Measurements from ENCODE around the gene HCRT.
"Not testable (repeated sequence)": the region's sequence is repeated elsewhere in the genome, so short reads cannot be mapped to it uniquely, and the experiment has no call there.

Gene HCRT

GRCh38 chr17:42189651-42189965 lies 4.4 kb upstream of the HCRT start:
- Histone ChIP-seq H3K9ac (ENCODE audit: low read depth in 1 of 2, low read length in 2 of 2) (no peak overlapping the region), H3K9me3 (ENCODE audit: control insufficient read depth in 2 of 2, low read length in 2 of 2) (no peaks in the 10 kb centered on the region), H3K4me1 (ENCODE audit: control insufficient read depth in 2 of 2, insufficient read depth in 2 of 2, low read length in 2 of 2) (peaks cover 12 to 19% of the 10 kb centered on the region in 2 donors), H3K27me3 (ENCODE audit: control insufficient read depth in 2 of 2, insufficient read depth in 2 of 2, low read length in 2 of 2) (no peaks in the 10 kb centered on the region), H3K36me3 (ENCODE audit: control insufficient read depth in 2 of 2, insufficient read depth in 2 of 2, low read length in 2 of 2) (peaks cover 0 to 2% of the 10 kb centered on the region in 2 donors), H3K4me3 (ENCODE audit: low read length in 2 of 2) (no peak overlapping the region), H3K27ac (ENCODE audit: low read depth in 2 of 2, low read length in 2 of 2) (no peak overlapping the region)

DNA sequence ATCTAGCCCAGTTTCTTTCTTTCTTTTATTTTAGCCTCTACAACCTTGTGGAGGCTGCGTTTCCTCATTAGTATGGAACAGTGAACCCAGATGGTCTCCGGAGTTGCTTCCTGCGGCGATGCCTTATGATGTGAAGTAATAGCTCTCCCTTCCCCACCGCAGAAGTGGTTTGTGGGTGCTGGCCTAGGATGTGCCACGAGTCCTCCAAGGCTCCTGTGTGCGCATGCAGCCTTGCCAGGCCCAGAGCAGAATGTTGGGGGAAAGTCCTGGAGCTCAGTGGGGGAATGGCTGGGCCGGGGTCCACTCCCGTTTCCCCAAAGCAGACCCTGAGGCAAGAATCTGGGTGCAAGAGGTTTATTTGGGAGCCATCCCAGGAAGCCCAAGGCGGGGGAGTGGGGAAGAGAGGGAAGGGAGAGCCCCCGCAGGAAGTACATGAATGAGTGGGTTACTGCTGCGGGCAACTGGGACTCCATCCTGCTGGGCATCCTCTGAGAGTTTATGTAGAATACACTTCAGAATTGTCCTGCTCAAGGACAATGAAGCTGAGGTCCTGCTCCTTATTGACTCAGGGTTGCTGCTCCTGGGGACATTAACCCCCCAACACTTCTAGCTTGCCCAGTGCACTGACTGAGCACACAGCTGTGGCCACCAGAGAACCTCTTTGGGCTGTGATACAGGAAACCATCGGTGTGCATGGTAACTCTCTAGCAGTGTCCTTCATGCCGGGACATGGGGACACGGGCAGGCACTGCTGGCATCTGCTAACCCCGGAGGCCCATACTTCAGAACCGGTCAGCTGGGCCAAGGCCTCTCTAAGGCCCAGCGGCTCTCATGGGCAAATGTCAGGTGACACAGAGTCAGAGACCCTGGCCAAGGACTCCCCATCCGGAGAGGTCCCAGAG lies 3.7 kb upstream of the HCRT start:
- Histone ChIP-seq H3K9ac (ENCODE audit: low read depth in 1 of 2, low read length in 2 of 2) (no peak overlapping the region), H3K27me3 (ENCODE audit: control insufficient read depth in 2 of 2, insufficient read depth in 2 of 2, low read length in 2 of 2) (no peaks in the 10 kb centered on the region), H3K4me3 (ENCODE audit: low read length in 2 of 2) (no peak overlapping the region), H3K36me3 (ENCODE audit: control insufficient read depth in 2 of 2, insufficient read depth in 2 of 2, low read length in 2 of 2) (peaks cover 0 to 2% of the 10 kb centered on the region in 2 donors), H3K4me1 (ENCODE audit: control insufficient read depth in 2 of 2, insufficient read depth in 2 of 2, low read length in 2 of 2) (peaks cover 13 to 22% of the 10 kb centered on the region in 2 donors), H3K27ac (ENCODE audit: low read depth in 2 of 2, low read length in 2 of 2) (no peak overlapping the region), H3K9me3 (ENCODE audit: control insufficient read depth in 2 of 2, low read length in 2 of 2) (no peaks in the 10 kb centered on the region)

- Histone ChIP-seq H3K27me3 (ENCODE audit: control insufficient read depth in 2 of 2, insufficient read depth in 2 of 2, low read length in 2 of 2) (no peaks in the 10 kb centered on the region), H3K4me3 (ENCODE audit: low read length in 2 of 2) (no peak overlapping the region), H3K36me3 (ENCODE audit: control insufficient read depth in 2 of 2, insufficient read depth in 2 of 2, low read length in 2 of 2) (peaks cover 0 to 2% of the 10 kb centered on the region in 2 donors), H3K27ac (ENCODE audit: low read depth in 2 of 2, low read length in 2 of 2) (no peak overlapping the region), H3K4me1 (ENCODE audit: control insufficient read depth in 2 of 2, insufficient read depth in 2 of 2, low read length in 2 of 2) (peaks cover 18 to 21% of the 10 kb centered on the region in 2 donors), H3K9ac (ENCODE audit: low read depth in 1 of 2, low read length in 2 of 2) (no peak overlapping the region), H3K9me3 (ENCODE audit: control insufficient read depth in 2 of 2, low read length in 2 of 2) (no peaks in the 10 kb centered on the region)
These were observed 2.6 kb upstream of the HCRT start for GRCh38 chr17:42187833-42188232.

- Histone ChIP-seq H3K27me3 (ENCODE audit: control insufficient read depth in 2 of 2, insufficient read depth in 2 of 2, low read length in 2 of 2) (peaks cover 7 to 11% of the 10 kb centered on the region in 2 donors), H3K4me1 (ENCODE audit: control insufficient read depth in 2 of 2, insufficient read depth in 2 of 2, low read length in 2 of 2) (peaks cover 23 to 26% of the 10 kb centered on the region in 2 donors)
- not testable (repeated sequence) for H3K4me3 ChIP-seq (ENCODE audit: low read length in 2 of 2); H3K9me3 ChIP-seq (ENCODE audit: control insufficient read depth in 2 of 2, low read length in 2 of 2); H3K36me3 ChIP-seq (ENCODE audit: control insufficient read depth in 2 of 2, insufficient read depth in 2 of 2, low read length in 2 of 2); H3K9ac ChIP-seq (ENCODE audit: low read depth in 1 of 2, low read length in 2 of 2); H3K27ac ChIP-seq (ENCODE audit: low read depth in 2 of 2, low read length in 2 of 2)
These were observed 939 bp upstream of the HCRT start for GRCh38 chr17:42186191-42186590.

DNA sequence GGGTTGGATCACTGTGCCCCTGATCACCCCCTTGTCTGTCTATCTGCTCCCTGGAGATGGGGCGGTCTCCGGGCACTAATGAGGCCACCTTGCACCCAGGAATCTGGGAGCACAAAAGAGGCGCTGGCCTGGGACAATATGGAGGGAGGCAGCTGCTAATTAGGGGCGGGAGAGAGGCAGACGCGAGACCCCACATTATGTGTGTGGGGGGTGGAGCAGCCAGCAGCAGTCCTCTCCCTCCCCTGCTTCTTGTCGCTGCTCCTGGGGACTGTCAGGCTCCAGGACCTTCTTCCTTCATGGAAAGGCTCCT lies 324 bp upstream of the HCRT start:
- no peak overlapping the region for H3K27ac ChIP-seq (ENCODE audit: low read depth in 2 of 2, low read length in 2 of 2)
- H3K4me3 ChIP-seq (ENCODE audit: low read length in 2 of 2) = no peak overlapping the region
- H3K36me3 ChIP-seq (ENCODE audit: control insufficient read depth in 2 of 2, insufficient read depth in 2 of 2, low read length in 2 of 2) = no peaks in the 10 kb centered on the region
- H3K9ac ChIP-seq (ENCODE audit: low read depth in 1 of 2, low read length in 2 of 2) = no peak overlapping the region
- H3K9me3 ChIP-seq (ENCODE audit: control insufficient read depth in 2 of 2, low read length in 2 of 2) = no peaks in the 10 kb centered on the region
- H3K27me3 ChIP-seq (ENCODE audit: control insufficient read depth in 2 of 2, insufficient read depth in 2 of 2, low read length in 2 of 2) = peaks cover 7 to 14% of the 10 kb centered on the region in 2 donors
- H3K4me1 ChIP-seq (ENCODE audit: control insufficient read depth in 2 of 2, insufficient read depth in 2 of 2, low read length in 2 of 2) = peaks cover 23 to 32% of the 10 kb centered on the region in 2 donors

DNA sequence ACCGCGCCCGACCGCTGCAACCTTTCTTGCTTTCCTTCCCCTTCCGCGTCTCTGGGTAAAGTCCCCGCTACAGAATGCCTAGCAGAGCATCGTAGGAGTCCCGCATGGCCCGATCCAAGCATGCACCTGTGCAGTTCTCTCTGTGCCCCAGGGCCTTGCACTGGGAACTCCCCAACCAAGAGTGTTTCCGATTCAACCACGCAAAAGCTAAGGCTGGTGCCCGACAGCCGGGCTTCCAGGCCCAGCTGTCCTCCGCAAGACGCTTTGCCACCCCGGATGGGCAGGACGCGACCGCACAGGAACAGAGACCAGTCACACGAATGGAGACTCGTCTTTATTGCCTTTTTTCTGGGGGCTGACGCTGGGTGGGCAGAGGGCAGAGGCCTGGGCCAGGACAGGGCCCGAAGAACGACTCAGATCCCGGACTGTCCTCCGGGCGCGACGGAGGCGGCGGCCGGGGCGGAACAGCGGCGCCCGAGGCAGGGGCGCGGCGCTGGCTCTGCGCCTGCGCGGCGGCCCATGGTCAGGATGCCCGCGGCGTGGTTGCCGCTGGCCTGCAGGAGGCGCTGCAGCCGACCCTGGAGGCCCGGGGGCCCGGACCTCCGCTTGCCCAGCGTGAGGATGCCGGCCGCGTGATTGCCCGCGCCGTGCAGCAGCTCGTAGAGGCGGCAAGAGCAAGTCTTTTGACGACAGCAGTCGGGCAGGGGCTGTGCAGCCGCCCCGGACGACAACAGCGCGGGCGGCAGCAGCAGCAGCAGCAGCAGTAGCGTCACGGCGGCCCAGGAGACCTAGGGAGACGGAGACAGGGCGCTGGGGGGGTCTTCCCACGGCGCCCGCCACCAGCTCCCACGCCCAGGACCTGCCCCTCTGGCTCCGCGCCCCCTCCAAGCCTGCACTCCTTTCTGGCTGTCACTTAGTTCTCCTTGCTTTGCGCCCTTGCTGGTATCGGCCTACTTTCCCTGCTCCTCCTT lies 1.2 kb downstream of the HCRT start:
- no peaks in the 10 kb centered on the region for H3K9me3 ChIP-seq (ENCODE audit: control insufficient read depth in 2 of 2, low read length in 2 of 2)
- peak overlapping the region; percentile 77 to 87 for H3K9ac ChIP-seq (ENCODE audit: low read depth in 1 of 2, low read length in 2 of 2)
- H3K27me3 ChIP-seq (ENCODE audit: control insufficient read depth in 2 of 2, insufficient read depth in 2 of 2, low read length in 2 of 2) = peaks cover 7 to 19% of the 10 kb centered on the region in 2 donors
- H3K4me1 ChIP-seq (ENCODE audit: control insufficient read depth in 2 of 2, insufficient read depth in 2 of 2, low read length in 2 of 2) = peaks cover 23 to 33% of the 10 kb centered on the region in 2 donors
- peak overlapping the region; percentile 73 to 84 for H3K27ac ChIP-seq (ENCODE audit: low read depth in 2 of 2, low read length in 2 of 2)
- no peaks in the 10 kb centered on the region for H3K36me3 ChIP-seq (ENCODE audit: control insufficient read depth in 2 of 2, insufficient read depth in 2 of 2, low read length in 2 of 2)
- H3K4me3 ChIP-seq (ENCODE audit: low read length in 2 of 2) = peak overlapping the region; percentile 77 to 80

GRCh38 chr17:42182927-42183734 lies 2.1 kb downstream of the HCRT start:
- H3K27me3 ChIP-seq (ENCODE audit: control insufficient read depth in 2 of 2, insufficient read depth in 2 of 2, low read length in 2 of 2) = peaks cover 7 to 19% of the 10 kb centered on the region in 2 donors
- H3K9me3 ChIP-seq (ENCODE audit: control insufficient read depth in 2 of 2, low read length in 2 of 2) = no peaks in the 10 kb centered on the region
- peak overlapping the region; percentile 73 to 84 for H3K27ac ChIP-seq (ENCODE audit: low read depth in 2 of 2, low read length in 2 of 2)
- peaks cover 23 to 33% of the 10 kb centered on the region in 2 donors for H3K4me1 ChIP-seq (ENCODE audit: control insufficient read depth in 2 of 2, insufficient read depth in 2 of 2, low read length in 2 of 2)
- H3K36me3 ChIP-seq (ENCODE audit: control insufficient read depth in 2 of 2, insufficient read depth in 2 of 2, low read length in 2 of 2) = no peaks in the 10 kb centered on the region
- peak overlapping the region; percentile 77 to 80 for H3K4me3 ChIP-seq (ENCODE audit: low read length in 2 of 2)
- peak overlapping the region; percentile 77 to 87 for H3K9ac ChIP-seq (ENCODE audit: low read depth in 1 of 2, low read length in 2 of 2)

GRCh38 chr17:42181851-42182207 lies 3.4 kb downstream of the HCRT start:
- no peak overlapping the region for H3K27ac ChIP-seq (ENCODE audit: low read depth in 2 of 2, low read length in 2 of 2)
- H3K9ac ChIP-seq (ENCODE audit: low read depth in 1 of 2, low read length in 2 of 2) = no peak overlapping the region
- H3K9me3 ChIP-seq (ENCODE audit: control insufficient read depth in 2 of 2, low read length in 2 of 2) = no peaks in the 10 kb centered on the region
- H3K36me3 ChIP-seq (ENCODE audit: control insufficient read depth in 2 of 2, insufficient read depth in 2 of 2, low read length in 2 of 2) = no peaks in the 10 kb centered on the region
- H3K4me3 ChIP-seq (ENCODE audit: low read length in 2 of 2) = no peak overlapping the region
- H3K4me1 ChIP-seq (ENCODE audit: control insufficient read depth in 2 of 2, insufficient read depth in 2 of 2, low read length in 2 of 2) = peaks cover 23 to 33% of the 10 kb centered on the region in 2 donors
- H3K27me3 ChIP-seq (ENCODE audit: control insufficient read depth in 2 of 2, insufficient read depth in 2 of 2, low read length in 2 of 2) = peaks cover 7 to 19% of the 10 kb centered on the region in 2 donors

DNA sequence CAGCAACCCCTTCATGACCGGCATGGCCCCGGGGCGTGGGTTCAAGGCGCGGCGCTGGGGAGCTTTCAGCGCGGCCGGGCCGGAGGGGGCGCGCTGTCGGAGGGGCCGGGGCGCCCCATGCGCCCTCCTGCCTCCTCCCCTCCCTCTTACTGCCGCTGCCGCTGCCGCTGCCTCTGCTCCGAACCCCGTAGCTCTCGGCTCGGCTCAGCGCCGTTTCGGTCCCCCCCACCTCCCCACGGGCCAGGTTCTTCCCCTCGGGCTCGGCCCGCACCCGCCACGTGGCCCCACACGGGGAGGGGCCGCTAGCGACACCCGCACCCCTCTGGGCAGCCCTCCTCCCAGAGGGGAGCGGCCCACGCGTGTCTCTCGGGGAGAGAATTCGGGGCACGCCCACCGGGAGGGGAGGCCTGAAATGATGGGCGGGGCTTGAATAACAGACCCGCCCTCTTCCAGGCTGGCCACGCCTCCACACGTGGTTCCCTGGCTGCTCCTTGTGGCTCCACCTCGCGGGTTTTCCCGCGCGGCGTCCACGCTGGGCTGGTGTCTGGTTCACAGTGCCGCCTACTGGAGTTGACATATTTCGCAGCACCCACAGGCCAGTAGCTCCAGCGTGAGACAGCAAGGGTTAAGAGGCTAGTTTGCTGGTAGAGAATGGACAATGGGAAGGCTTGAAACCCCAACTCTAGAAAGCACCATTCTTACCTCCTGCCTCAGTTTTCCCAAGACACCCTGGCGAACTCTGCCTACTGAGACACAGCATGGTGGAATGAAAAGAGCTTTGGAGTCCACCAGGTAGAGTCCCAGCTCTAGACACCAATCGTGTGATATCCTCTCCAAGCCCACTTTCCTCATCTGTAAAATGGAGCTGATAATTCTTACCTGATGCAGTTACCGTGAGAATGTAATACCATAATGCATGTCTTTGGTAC lies 4.1 kb downstream of the HCRT start, which contains the start of gene KCNH4:
TSS of gene KCNH4 (minus strand) at position 221 of the 929 bp plus-strand sequence. CDS start at position 24, 197 bp downstream.
- Histone ChIP-seq H3K4me3 (ENCODE audit: low read length in 2 of 2) (peak within 1 kb of the TSS; percentile 6 to 26), H3K27ac (ENCODE audit: low read depth in 2 of 2, low read length in 2 of 2) (no peak within 1 kb of the TSS), H3K27me3 (ENCODE audit: control insufficient read depth in 2 of 2, insufficient read depth in 2 of 2, low read length in 2 of 2) (peaks cover 7 to 19% of the 10 kb centered on the region in 2 donors), H3K4me1 (ENCODE audit: control insufficient read depth in 2 of 2, insufficient read depth in 2 of 2, low read length in 2 of 2) (peaks cover 23 to 33% of the 10 kb centered on the region in 2 donors), H3K36me3 (ENCODE audit: control insufficient read depth in 2 of 2, insufficient read depth in 2 of 2, low read length in 2 of 2) (no peaks in the 10 kb centered on the region), H3K9ac (ENCODE audit: low read depth in 1 of 2, low read length in 2 of 2) (no peak within 1 kb of the TSS), H3K9me3 (ENCODE audit: control insufficient read depth in 2 of 2, low read length in 2 of 2) (no peaks in the 10 kb centered on the region)

Measured in mucosa of rectum (tissue), 2 donors.